Measurements from ENCODE around the gene DNAH1.

GRCh38 chr3:52399131-52399530 is 83.0 kb downstream of the DNAH1 start:
- no peak for TF ChIP-seq EZH2 (IDR thresholded peaks at IDR 0.05; ENCODE audit: low read length)
- TF ChIP-seq, protein P1, sequence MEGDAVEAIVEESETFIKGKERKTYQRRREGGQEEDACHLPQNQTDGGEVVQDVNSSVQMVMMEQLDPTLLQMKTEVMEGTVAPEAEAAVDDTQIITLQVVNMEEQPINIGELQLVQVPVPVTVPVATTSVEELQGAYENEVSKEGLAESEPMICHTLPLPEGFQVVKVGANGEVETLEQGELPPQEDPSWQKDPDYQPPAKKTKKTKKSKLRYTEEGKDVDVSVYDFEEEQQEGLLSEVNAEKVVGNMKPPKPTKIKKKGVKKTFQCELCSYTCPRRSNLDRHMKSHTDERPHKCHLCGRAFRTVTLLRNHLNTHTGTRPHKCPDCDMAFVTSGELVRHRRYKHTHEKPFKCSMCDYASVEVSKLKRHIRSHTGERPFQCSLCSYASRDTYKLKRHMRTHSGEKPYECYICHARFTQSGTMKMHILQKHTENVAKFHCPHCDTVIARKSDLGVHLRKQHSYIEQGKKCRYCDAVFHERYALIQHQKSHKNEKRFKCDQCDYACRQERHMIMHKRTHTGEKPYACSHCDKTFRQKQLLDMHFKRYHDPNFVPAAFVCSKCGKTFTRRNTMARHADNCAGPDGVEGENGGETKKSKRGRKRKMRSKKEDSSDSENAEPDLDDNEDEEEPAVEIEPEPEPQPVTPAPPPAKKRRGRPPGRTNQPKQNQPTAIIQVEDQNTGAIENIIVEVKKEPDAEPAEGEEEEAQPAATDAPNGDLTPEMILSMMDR (optimal IDR thresholded peaks at IDR 0.05 in 1 of 3, IDR thresholded peaks at IDR 0.05 in 1 of 3, conservative IDR thresholded peaks at IDR 0.05 in 1 of 3; ENCODE audit: extremely low read depth in 1 of 3, insufficient read depth in 2 of 3, low read length in 3 of 3) = no peak

All from keratinocyte (primary cell).